HEK293 (cell line): Measurements from ENCODE around the gene OR5H14.

Experiments
- CTCF ChIA-PET: fragments of 350-600 bp; formaldehyde crosslinking; extraction: SDS; loops from one replicate; lab custom pipeline; 2021; ENCODE audit warnings: antibody characterized with exemption; lab: Yijun Ruan, JAX
- POLR2A ChIA-PET: fragments of 300-600 bp; formaldehyde crosslinking; extraction: SDS; loops from one replicate; lab custom pipeline; 2020; ENCODE audit warnings: antibody characterized with exemption, inconsistent platforms; lab: Yijun Ruan, JAX
- H3K27ac ChIP-seq: fragments of 200-500 bp; sonication (Bioruptor generic); 2 replicates; pipeline ENCODE4 v1.5.1; 2014; ENCODE audit warnings: low read depth, low read length, control low read depth, inconsistent platforms; ENCODE audit errors: extremely low read depth
- H3K36me3 ChIP-seq, 2 experiments: fragments of 200-500 bp in 1 of 2; sonication (Bioruptor generic) in 1 of 2; 1 replicate in 1 of 2; 2 replicates in 1 of 2; pipeline ENCODE4 v1.5.1; 2014 to 2017; ENCODE audit warnings: inconsistent platforms in 2 of 2, low read length in 2 of 2; ENCODE audit not compliant: control insufficient read depth in 2 of 2, insufficient read depth in 1 of 2
- H3K4me1 ChIP-seq: fragments of 200-500 bp; sonication (Bioruptor generic); 2 replicates; pipeline ENCODE4 v1.5.1; 2014; ENCODE audit warnings: mild to moderate bottlenecking, low read length, inconsistent platforms; ENCODE audit not compliant: control insufficient read depth, insufficient read depth
- H3K4me3 ChIP-seq: 2 replicates; pipeline ENCODE4 v1.5.1; 2011; ENCODE audit warnings: low read depth, mild to moderate bottlenecking, control low read depth, low read length, moderate library complexity
- H3K9me3 ChIP-seq: fragments of 200-500 bp; sonication (Bioruptor generic); 2 replicates; pipeline ENCODE4 v1.5.1; 2014; ENCODE audit warnings: low read depth, low read length, inconsistent platforms; ENCODE audit not compliant: control insufficient read depth, insufficient read depth
- GFI1B ChIP-seq: fragments of 450-650 bp; formaldehyde crosslinking; IDR thresholded peaks from 2 replicates; pipeline ENCODE4 v1.5.1; 2016; ENCODE audit warnings: missing biosample characterization, missing genetic modification characterization
- GLI4 ChIP-seq: fragments of 450-650 bp; formaldehyde crosslinking; IDR thresholded peaks from 2 replicates; pipeline ENCODE4 v1.5.1; 2016; ENCODE audit warnings: missing biosample characterization, missing genetic modification characterization
- HOXC10 ChIP-seq: sonication (generic); formaldehyde crosslinking; IDR thresholded peaks from 2 replicates; pipeline ENCODE4 v1.8.1; 2023; ENCODE audit warnings: mild to moderate bottlenecking, missing genetic modification reagents
- INSM2 ChIP-seq: fragments of 450-650 bp; formaldehyde crosslinking; IDR thresholded peaks from 2 replicates; pipeline ENCODE4 v1.5.1; 2016; ENCODE audit warnings: missing biosample characterization, missing genetic modification characterization
- MYNN ChIP-seq: fragments of 450-650 bp; formaldehyde crosslinking; IDR thresholded peaks from 2 replicates; pipeline ENCODE4 v1.5.1; 2016; ENCODE audit warnings: missing biosample characterization, missing genetic modification characterization, borderline replicate concordance
- PRDM1 ChIP-seq: fragments of 450-650 bp; formaldehyde crosslinking; IDR thresholded peaks from 2 replicates; pipeline ENCODE4; 2016; ENCODE audit warnings: missing biosample characterization, missing genetic modification characterization
- REPIN1 ChIP-seq: fragments of 450-650 bp; formaldehyde crosslinking; IDR thresholded peaks from 2 replicates; pipeline ENCODE4 v1.5.1; 2017; ENCODE audit warnings: missing biosample characterization, missing genetic modification characterization, low read depth
- ZBTB7A ChIP-seq: fragments of 450-650 bp; formaldehyde crosslinking; IDR thresholded peaks from 2 replicates; pipeline ENCODE4 v1.5.1; 2016; ENCODE audit warnings: low read depth, missing biosample characterization, missing genetic modification characterization
- ZFP3 ChIP-seq: fragments of 450-650 bp; formaldehyde crosslinking; IDR thresholded peaks from 2 replicates; pipeline ENCODE4 v1.5.1; 2016; ENCODE audit warnings: low read depth, missing biosample characterization, missing genetic modification characterization
- ZFP37 ChIP-seq: fragments of 450-650 bp; formaldehyde crosslinking; IDR thresholded peaks from 2 replicates; pipeline ENCODE4 v1.5.1; 2016; ENCODE audit warnings: missing biosample characterization, missing genetic modification characterization
- ZNF133 ChIP-seq: fragments of 450-650 bp; formaldehyde crosslinking; IDR thresholded peaks from 2 replicates; pipeline ENCODE4 v1.5.1; 2016; ENCODE audit warnings: missing biosample characterization, missing genetic modification characterization
- ZNF148 ChIP-seq: fragments of 450-650 bp; formaldehyde crosslinking; IDR thresholded peaks from 2 replicates; pipeline ENCODE4 v1.5.0; 2017; ENCODE audit warnings: missing biosample characterization, missing genetic modification characterization, borderline replicate concordance
- ZNF23 ChIP-seq: fragments of 450-650 bp; formaldehyde crosslinking; IDR thresholded peaks from 2 replicates; pipeline ENCODE4 v1.5.1; 2016; ENCODE audit warnings: missing biosample characterization, missing genetic modification characterization, borderline replicate concordance
- ZNF292 ChIP-seq: fragments of 450-650 bp; formaldehyde crosslinking; IDR thresholded peaks from 2 replicates; pipeline ENCODE4 v1.5.1; 2016; ENCODE audit warnings: low read depth, missing biosample characterization, missing genetic modification characterization, borderline replicate concordance
- ZNF37A ChIP-seq: fragments of 450-650 bp; IDR thresholded peaks from 2 replicates; pipeline ENCODE4 v1.5.1; 2018; ENCODE audit warnings: missing biosample characterization, missing genetic modification characterization
- ZNF391 ChIP-seq: fragments of 450-650 bp; formaldehyde crosslinking; IDR thresholded peaks from 2 replicates; pipeline ENCODE4 v1.5.1; 2016; ENCODE audit warnings: low read depth, missing biosample characterization, missing genetic modification characterization, borderline replicate concordance
- ZNF404 ChIP-seq: fragments of 450-650 bp; formaldehyde crosslinking; IDR thresholded peaks from 2 replicates; pipeline ENCODE4 v1.5.1; 2017; ENCODE audit warnings: missing biosample characterization, missing genetic modification characterization
- ZNF426 ChIP-seq: fragments of 450-650 bp; formaldehyde crosslinking; IDR thresholded peaks from 2 replicates; pipeline ENCODE4 v1.5.1; 2017; ENCODE audit warnings: missing biosample characterization, missing genetic modification characterization, mild to moderate bottlenecking, inconsistent platforms, moderate library complexity
- ZNF548 ChIP-seq: fragments of 450-650 bp; formaldehyde crosslinking; IDR thresholded peaks from 2 replicates; pipeline ENCODE4 v1.5.1; 2016; ENCODE audit warnings: missing biosample characterization, missing genetic modification characterization
- ZNF555 ChIP-seq: fragments of 450-650 bp; formaldehyde crosslinking; conservative IDR thresholded peaks from 2 replicates; pipeline ENCODE4 v1.5.1; 2017; ENCODE audit warnings: missing biosample characterization, mild to moderate bottlenecking, missing genetic modification characterization, inconsistent platforms
- ZNF677 ChIP-seq: fragments of 450-650 bp; IDR thresholded peaks from 2 replicates; pipeline ENCODE4 v1.5.0; 2018; ENCODE audit warnings: missing biosample characterization, mild to moderate bottlenecking, missing genetic modification characterization, moderate library complexity
- ZNF792 ChIP-seq: fragments of 450-650 bp; formaldehyde crosslinking; IDR thresholded peaks from 2 replicates; pipeline ENCODE4 v1.5.1; 2016; ENCODE audit warnings: missing biosample characterization, missing genetic modification characterization
- TF ChIP-seq, protein P1 (sequence below): fragments of 450-650 bp; formaldehyde crosslinking; IDR thresholded peaks from 2 replicates; pipeline ENCODE4 v1.5.1; 2016; ENCODE audit warnings: missing biosample characterization, missing genetic modification characterization

The OR5H14 gene

GRCh38 chr3:98171071-98171470 lies 23.8 kb downstream of the OR5H14 start:
- POLR2A ChIA-PET, result interaction anchor here (0.6 kb wide), 1 partner anchor 570 kb away, joined by 3 read pairs; no protein-coding TSS in a partner anchor
- Histone ChIP-seq H3K36me3 (no peaks in the 10 kb centered on the region), H3K9me3 (no peaks in the 10 kb centered on the region), H3K27ac (no peak overlapping the region), H3K4me3 (no peak overlapping the region), H3K4me1 (no peaks in the 10 kb centered on the region)
- TF ChIP-seq ZNF404 (no peak), ZFP37 (no peak), ZNF292 (tag by site-specific recombination) (no peak), ZNF37A (tag by site-specific recombination) (no peak), ZFP3 (tag by site-specific recombination) (no peak), ZNF23 (no peak), ZNF792 (no peak), INSM2 (tag by site-specific recombination) (no peak), MYNN (tag by site-specific recombination) (no peak), GFI1B (tag by site-specific recombination) (no peak), PRDM1 (tag by site-specific recombination) (no peak)
- CTCF ChIA-PET, result no interaction called here

- CTCF ChIA-PET, result no interaction called here
- no peak overlapping the region for H3K4me3 ChIP-seq
- H3K9me3 ChIP-seq, result no peaks in the 10 kb centered on the region
- no peaks in the 10 kb centered on the region for H3K36me3 ChIP-seq
- H3K27ac ChIP-seq, result no peak overlapping the region
- TF ChIP-seq ZBTB7A (tag by site-specific recombination) (no peak), ZNF133 (tag by site-specific recombination) (no peak), ZNF548 (no peak), ZNF391 (no peak), ZNF555 (tag by site-specific recombination) (no peak), ZNF426 (no peak), REPIN1 (tag by site-specific recombination) (no peak), ZNF677 (tag by site-specific recombination) (no peak), HOXC10 (CRISPR knock-in tag) (no peak), ZNF148 (no peak), GLI4 (no peak)
- TF ChIP-seq, protein P1, sequence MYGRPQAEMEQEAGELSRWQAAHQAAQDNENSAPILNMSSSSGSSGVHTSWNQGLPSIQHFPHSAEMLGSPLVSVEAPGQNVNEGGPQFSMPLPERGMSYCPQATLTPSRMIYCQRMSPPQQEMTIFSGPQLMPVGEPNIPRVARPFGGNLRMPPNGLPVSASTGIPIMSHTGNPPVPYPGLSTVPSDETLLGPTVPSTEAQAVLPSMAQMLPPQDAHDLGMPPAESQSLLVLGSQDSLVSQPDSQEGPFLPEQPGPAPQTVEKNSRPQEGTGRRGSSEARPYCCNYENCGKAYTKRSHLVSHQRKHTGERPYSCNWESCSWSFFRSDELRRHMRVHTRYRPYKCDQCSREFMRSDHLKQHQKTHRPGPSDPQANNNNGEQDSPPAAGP (tag by site-specific recombination), result no peak
- H3K4me1 ChIP-seq, result no peaks in the 10 kb centered on the region
- POLR2A ChIA-PET, result no interaction called here
Observed at GRCh38 chr3:98172621-98173020, 25.3 kb downstream of the OR5H14 start.
